IMR-90 (cell line): Measurements from ENCODE around the gene EHMT1. TPM values are rescaled to one million over a fixed set of nuclear protein-coding genes. Genes with fewer than 3 reads are reported as not detected.

Experiments used
- ATAC-seq: fragments of 200-7000 bp; cut with Tn5 transposase; 2 replicates; pipeline ENCODE4 v1.9.1; 2020; ENCODE audit warnings: low read depth, mild to moderate bottlenecking, moderate library complexity
- BruUV-seq: library from RNA; stranded (reverse); fragments of 400-500 nt; replicated peaks from 2 replicates; lab custom pipeline; 2021; lab: Mats Ljungman, UMichigan
- CTCF ChIA-PET: fragments of 300-600 bp; formaldehyde crosslinking; extraction: SDS; loops from one replicate; lab custom pipeline; 2021; ENCODE audit warnings: antibody characterized with exemption; lab: Yijun Ruan, JAX
- POLR2A ChIA-PET: fragments of 300-600 bp; sonication (Branson Sonifier 250); formaldehyde crosslinking; loops from one replicate; lab custom pipeline; 2022; ENCODE audit warnings: antibody characterized with exemption; ENCODE audit not compliant: unreplicated experiment; lab: Charles Lee
- DNase-seq: peaks from one replicate; pipeline ENCODE4 v3.0.0; 2013
- H2AFZ ChIP-seq: replicated peaks from 2 replicates; pipeline ENCODE3; 2013; ENCODE audit warnings: low read length, mild to moderate bottlenecking; ENCODE audit not compliant: poor library complexity
- H2AK5ac ChIP-seq: 2 replicates; pipeline ENCODE4 v1.6.1; 2013; ENCODE audit warnings: low read depth, low read length, inconsistent platforms
- H2AK9ac ChIP-seq: replicated peaks from 2 replicates; pipeline ENCODE3; 2013; ENCODE audit warnings: mild to moderate bottlenecking, low read depth, low read length, moderate library complexity; ENCODE audit not compliant: poor library complexity
- H2BK120ac ChIP-seq: 2 replicates; pipeline ENCODE4 v1.6.1; 2013; ENCODE audit warnings: low read depth, low read length, inconsistent platforms
- H2BK15ac ChIP-seq: 3 replicates; pipeline ENCODE4 v1.6.1; 2013; ENCODE audit warnings: low read depth, low read length, inconsistent platforms
- H2BK20ac ChIP-seq: 2 replicates; pipeline ENCODE4 v1.6.1; 2013; ENCODE audit warnings: low read depth, mild to moderate bottlenecking, inconsistent platforms, low read length, moderate library complexity
- H2BK5ac ChIP-seq: 2 replicates; pipeline ENCODE4 v1.6.1; 2013; ENCODE audit warnings: mild to moderate bottlenecking, low read depth, low read length, inconsistent platforms; ENCODE audit not compliant: poor library complexity, severe bottlenecking
- H3K14ac ChIP-seq: replicated peaks from 2 replicates; pipeline ENCODE4 v1.6.1; 2013; ENCODE audit warnings: low read depth, low read length, inconsistent platforms
- H3K18ac ChIP-seq: 2 replicates; pipeline ENCODE4 v1.6.1; 2013; ENCODE audit warnings: low read depth, low read length, control low read depth
- H3K23ac ChIP-seq: 2 replicates; pipeline ENCODE4 v1.6.1; 2013; ENCODE audit warnings: low read depth, low read length, inconsistent platforms
- H3K27ac ChIP-seq: 2 replicates; pipeline ENCODE4 v1.5.1; 2013; ENCODE audit warnings: mild to moderate bottlenecking, control low read depth, low read length; ENCODE audit not compliant: insufficient read depth
- H3K27me3 ChIP-seq: 2 replicates; pipeline ENCODE4 v1.6.1; 2013; ENCODE audit warnings: low read length; ENCODE audit not compliant: control insufficient read depth, insufficient read depth
- H3K36me3 ChIP-seq: 2 replicates; pipeline ENCODE4 v1.6.1; 2013; ENCODE audit warnings: low read length, mixed read lengths; ENCODE audit not compliant: control insufficient read depth, insufficient read depth
- H3K4ac ChIP-seq: 2 replicates; pipeline ENCODE4 v1.6.1; 2013; ENCODE audit warnings: low read depth, low read length, inconsistent platforms
- H3K4me1 ChIP-seq: 2 replicates; pipeline ENCODE4 v1.6.1; 2013; ENCODE audit warnings: low read length, mixed read lengths; ENCODE audit not compliant: control insufficient read depth, insufficient read depth
- H3K4me2 ChIP-seq: 2 replicates; pipeline ENCODE4 v1.6.1; 2013; ENCODE audit warnings: low read depth, mild to moderate bottlenecking, control low read depth, low read length, moderate library complexity
- H3K4me3 ChIP-seq: 2 replicates; pipeline ENCODE4 v1.5.1; 2013; ENCODE audit warnings: low read depth, mild to moderate bottlenecking, control low read depth, low read length, moderate library complexity; ENCODE audit not compliant: insufficient read depth
- H3K56ac ChIP-seq: 2 replicates; pipeline ENCODE4 v1.6.1; 2013; ENCODE audit warnings: low read length, inconsistent platforms; ENCODE audit not compliant: insufficient read depth; ENCODE audit errors: extremely low read depth
- H3K79me1 ChIP-seq, 2 experiments: 2 replicates each; pipeline ENCODE4 v1.6.1; 2013; ENCODE audit warnings: low read length in 2 of 2, inconsistent platforms in 1 of 2, low read depth in 1 of 2
- H3K9ac ChIP-seq: 2 replicates; pipeline ENCODE4 v1.6.1; 2013; ENCODE audit warnings: low read depth, low read length, control low read depth
- H3K9me1 ChIP-seq: 2 replicates; pipeline ENCODE4 v1.6.1; 2013; ENCODE audit warnings: low read length, inconsistent platforms; ENCODE audit not compliant: insufficient read depth
- H3K9me3 ChIP-seq: 2 replicates; pipeline ENCODE4 v1.6.1; 2013; ENCODE audit warnings: low read length; ENCODE audit not compliant: control insufficient read depth, insufficient read depth
- H4K20me1 ChIP-seq: 2 replicates; pipeline ENCODE4 v1.6.1; 2013; ENCODE audit warnings: low read length, inconsistent platforms; ENCODE audit not compliant: insufficient read depth
- H4K5ac ChIP-seq: 2 replicates; pipeline ENCODE4 v1.6.1; 2013; ENCODE audit warnings: mild to moderate bottlenecking, low read depth, low read length, control low read depth
- H4K8ac ChIP-seq, 2 experiments: 2 replicates each; pipeline ENCODE4 v1.6.1; 2013; ENCODE audit warnings: low read depth in 2 of 2, low read length in 2 of 2, control low read depth in 1 of 2, inconsistent platforms in 1 of 2
- H4K91ac ChIP-seq: 2 replicates; pipeline ENCODE4 v1.6.1; 2013; ENCODE audit warnings: low read depth, low read length, inconsistent platforms; ENCODE audit not compliant: insufficient read depth
- BHLHE40 ChIP-seq: fragments of 150-350 bp; IDR thresholded peaks from 2 replicates; pipeline ENCODE4 v1.6.1; 2016; ENCODE audit warnings: mild to moderate bottlenecking, low read depth, low read length
- CEBPB ChIP-seq: IDR thresholded peaks from 2 replicates; pipeline ENCODE4 v1.6.1; 2012; ENCODE audit warnings: low read depth, low read length, improper control_type of control experiment
- CHD1 ChIP-seq: IDR thresholded peaks from 2 replicates; pipeline ENCODE4 v1.6.1; 2012; ENCODE audit warnings: low read depth, low read length, improper control_type of control experiment
- MAZ ChIP-seq: IDR thresholded peaks from 2 replicates; pipeline ENCODE4 v1.6.1; 2012; ENCODE audit warnings: low read depth, mild to moderate bottlenecking, low read length, improper control_type of control experiment, moderate library complexity, borderline replicate concordance
- POLR2A ChIP-seq: IDR thresholded peaks from 2 replicates; pipeline ENCODE4 v1.6.1; 2012; ENCODE audit warnings: mild to moderate bottlenecking, low read depth, low read length
- WGBS, 2 experiments: methylation state at CpG; one replicate each; pipeline versions ENCODE4 v1.1.5 to v1.1.7; 2013; ENCODE audit warnings: missing lambda C conversion rate in 2 of 2; ENCODE audit not compliant: insufficient read length in 1 of 2; ENCODE audit errors: extremely low coverage in 2 of 2; 5-methylcytosine and 5-hydroxymethylcytosine counted together
- dilution Hi-C: fragments of 300-500 bp; cut with HindIII; formaldehyde crosslinking; loops from one replicate; pipeline ENCODE4 v1.14.3; 2018; ENCODE audit warnings: low sequenced_read_pairs; ENCODE audit not compliant: unreplicated experiment
- in situ Hi-C: fragments of 300-500 bp; cut with MboI; formaldehyde crosslinking; loops from 3 replicates; pipeline ENCODE4 v1.14.3; 2019; ENCODE audit warnings: low sequenced_read_pairs, inconsistent platforms, mixed read lengths
- intact Hi-C: fragments of 100-400 bp; cut with micrococcal nuclease; formaldehyde crosslinking; loops from 2 replicates; pipeline ENCODE4 v1.10.0; 2022
- polyA plus RNA-seq, 3 experiments: library from polyadenylated mRNA; depleted of rRNA; stranded (reverse); fragments of >200 nt; gene quantifications; 2 replicates each; pipeline ENCODE4 v1.2.3, GENCODE V29; 2012; ENCODE audit warnings: low replicate concordance in 1 of 3
- total RNA-seq: library from RNA; depleted of rRNA; stranded (reverse); fragments of >200 nt; gene quantifications from 2 replicates; pipeline ENCODE4 v1.2.3, GENCODE V29; 2012

EHMT1 gene
- total and polyA plus RNA-seq, 2 of the 4 experiments (the other 2 are of a cell fraction) = 32.8 to 35.1 TPM

- no TSS peak for BruUV-seq
- DNase-seq (peak; percentile 85), ATAC-seq (peak; percentile 84)
- peak within 1 kb of the TSS; percentile 70; the same call in 1 of the 2 replicates for H4K91ac ChIP-seq
- peak within 1 kb of the TSS; percentile 48 for H2BK5ac ChIP-seq
- ChIA-PET POLR2A (interaction anchor here (1.0 kb wide), 1 partner anchor 15 kb away, joined by 3 read pairs; the partner anchor contains the start of gene ZMYND19), CTCF (interaction anchor here (0.5 kb wide), 2 partner anchors 39 to 318 kb away, joined by 3 to 7 read pairs; no protein-coding TSS in a partner anchor)
- peak within 1 kb of the TSS; percentile 84 for H3K4me3 ChIP-seq
- intact Hi-C loops = no loop called here
- H3K9me3 ChIP-seq = no peaks in the 10 kb centered on the region
- no peak within 1 kb of the TSS for H2AK5ac ChIP-seq
- H3K27ac ChIP-seq = peak within 1 kb of the TSS; percentile 54; the same call in 1 of the 2 replicates
- WGBS, 2 experiments = 0% methylated on average over 26 of the region's 111 CpGs; no CpG with 5 or more reads in 1 of the 2 experiments
- no peak within 1 kb of the TSS for H3K56ac ChIP-seq
- 0 out of 2 replicates have a peak within 1 kb of the TSS, but pooled peaks have one; percentile 23 for H2BK120ac ChIP-seq
- peaks cover 19% of the 10 kb centered on the region for H4K20me1 ChIP-seq
- H2BK20ac ChIP-seq = no peak within 1 kb of the TSS
- H2BK15ac ChIP-seq = no peak within 1 kb of the TSS
- peak; percentile 49; the same call in 1 of the 2 replicates for TF ChIP-seq POLR2A
- TF ChIP-seq BHLHE40 = peak; percentile 66; the same call in 1 of the 2 replicates
- peak; percentile 48; the same call in 1 of the 2 replicates for TF ChIP-seq MAZ
- no peak for TF ChIP-seq CHD1
- no peak for TF ChIP-seq CEBPB
- peaks cover 5% of the 10 kb centered on the region; the same call in 1 of the 2 replicates for H3K27me3 ChIP-seq
- H4K8ac ChIP-seq = peak within 1 kb of the TSS; percentile 39 to 75; a peak in 1 of 4 replicates
- H3K79me1 ChIP-seq = peaks cover 6 to 31% of the 10 kb centered on the region in 2 experiments; a peak in 3 of 4 replicates
- in situ Hi-C loops = no loop called here
- peak within 1 kb of the TSS; percentile 49; the same call in 1 of the 2 replicates for H3K23ac ChIP-seq
- H3K14ac ChIP-seq = peak within 1 kb of the TSS; percentile 41; the same call in 1 of the 2 replicates
- H2AK9ac ChIP-seq = peak within 1 kb of the TSS; percentile 92
- no peaks in the 10 kb centered on the region for H3K36me3 ChIP-seq
- peaks cover 15% of the 10 kb centered on the region for H3K4me1 ChIP-seq
- peak within 1 kb of the TSS; percentile 72; the same call in 1 of the 2 replicates for H3K4ac ChIP-seq
- H4K5ac ChIP-seq = no peak within 1 kb of the TSS
- peak within 1 kb of the TSS; percentile 96 for H2AFZ ChIP-seq
- dilution Hi-C loops = no loop called here
- peak within 1 kb of the TSS; percentile 88 for H3K4me2 ChIP-seq
- no peaks in the 10 kb centered on the region for H3K9me1 ChIP-seq
- peak within 1 kb of the TSS; percentile 80 for H3K9ac ChIP-seq
- no peak within 1 kb of the TSS; the same call in 1 of the 2 replicates for H3K18ac ChIP-seq
Measured at GRCh38 chr9:137605121-137606004, 13.4 kb upstream of the EHMT1 start, which contains the start of gene ARRDC1. Gene ARRDC1 (plus strand): TSS chr9:137605686. CDS start chr9:137605718, 32 bp downstream.
